Astrocyte of the spinal cord (primary cell): ENCODE measurements around the gene SIRPD.

ENCODE experiments used
- DNase-seq: peaks from one replicate; pipeline ENCODE4 v3.0.0; 2011; ENCODE audit warnings: low read depth, low spot score
- H3K4me3 ChIP-seq: 2 replicates; pipeline ENCODE4 v1.5.1; 2011; ENCODE audit warnings: low read depth, mild to moderate bottlenecking, low read length, moderate library complexity
- in situ Hi-C: cut with HindIII; loops from 2 replicates; pipeline ENCODE4 v1.10.0; 2017; ENCODE audit warnings: low sequenced_read_pairs
- TF ChIP-seq, protein P1 (sequence below): IDR thresholded peaks from 2 replicates; pipeline ENCODE4 v1.5.1; 2012; ENCODE audit warnings: low read depth, mild to moderate bottlenecking, low read length, inconsistent platforms

SIRPD gene

DNA sequence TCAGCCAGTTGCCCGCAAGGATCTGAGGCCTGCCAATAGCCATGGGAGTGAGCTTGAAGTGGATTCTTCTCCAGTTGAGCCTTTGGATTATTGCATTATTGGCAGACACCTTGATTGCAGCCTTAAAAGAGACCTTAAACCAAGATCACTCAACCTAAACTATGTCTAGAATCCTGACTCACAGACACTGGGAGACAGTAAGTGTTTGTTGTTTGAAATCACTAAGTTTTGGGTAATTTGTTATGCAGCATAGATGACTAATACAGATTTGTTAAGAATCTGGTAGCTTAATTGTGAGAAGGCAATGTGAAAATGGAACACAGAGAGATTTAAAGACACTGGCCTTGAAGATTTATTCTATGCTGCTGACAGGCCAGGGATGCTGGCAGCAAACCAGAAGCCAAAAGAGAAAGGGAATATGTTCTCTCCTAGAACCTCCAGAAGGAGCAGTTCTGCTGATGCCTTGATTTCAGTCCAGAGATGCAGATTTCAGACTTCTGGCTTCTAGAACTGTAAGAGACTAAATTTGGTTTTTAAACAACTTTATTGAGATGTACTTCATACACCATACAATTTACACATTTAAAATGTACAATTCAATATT is 17.6 kb downstream of the SIRPD start:
- TF ChIP-seq, protein P1, sequence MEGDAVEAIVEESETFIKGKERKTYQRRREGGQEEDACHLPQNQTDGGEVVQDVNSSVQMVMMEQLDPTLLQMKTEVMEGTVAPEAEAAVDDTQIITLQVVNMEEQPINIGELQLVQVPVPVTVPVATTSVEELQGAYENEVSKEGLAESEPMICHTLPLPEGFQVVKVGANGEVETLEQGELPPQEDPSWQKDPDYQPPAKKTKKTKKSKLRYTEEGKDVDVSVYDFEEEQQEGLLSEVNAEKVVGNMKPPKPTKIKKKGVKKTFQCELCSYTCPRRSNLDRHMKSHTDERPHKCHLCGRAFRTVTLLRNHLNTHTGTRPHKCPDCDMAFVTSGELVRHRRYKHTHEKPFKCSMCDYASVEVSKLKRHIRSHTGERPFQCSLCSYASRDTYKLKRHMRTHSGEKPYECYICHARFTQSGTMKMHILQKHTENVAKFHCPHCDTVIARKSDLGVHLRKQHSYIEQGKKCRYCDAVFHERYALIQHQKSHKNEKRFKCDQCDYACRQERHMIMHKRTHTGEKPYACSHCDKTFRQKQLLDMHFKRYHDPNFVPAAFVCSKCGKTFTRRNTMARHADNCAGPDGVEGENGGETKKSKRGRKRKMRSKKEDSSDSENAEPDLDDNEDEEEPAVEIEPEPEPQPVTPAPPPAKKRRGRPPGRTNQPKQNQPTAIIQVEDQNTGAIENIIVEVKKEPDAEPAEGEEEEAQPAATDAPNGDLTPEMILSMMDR: no peak
- no peak overlapping the region for H3K4me3 ChIP-seq
- no peak for DNase-seq
- in situ Hi-C loops: no loop called here

DNA sequence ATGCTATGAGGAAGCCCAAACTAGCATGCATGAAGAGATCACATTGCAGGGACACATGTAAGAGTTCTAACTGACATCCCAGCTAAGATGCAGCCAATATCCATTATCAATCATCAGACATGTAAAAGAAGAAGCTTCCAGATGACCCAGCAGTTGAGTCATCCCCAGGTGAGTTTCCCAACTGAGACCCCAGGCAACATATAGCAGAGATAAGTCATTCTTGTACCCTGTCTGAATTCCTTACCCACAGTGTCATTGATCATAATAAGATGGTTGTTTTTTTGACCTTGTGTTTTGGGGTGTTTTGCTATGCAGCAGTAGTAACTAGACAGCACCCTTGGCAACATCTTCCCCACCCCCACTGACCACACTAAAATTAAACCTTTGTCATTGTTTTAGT is 18.9 kb downstream of the SIRPD start:
- TF ChIP-seq, protein P1: no peak
- no peak for DNase-seq
- in situ Hi-C loops: no loop called here
- no peak overlapping the region for H3K4me3 ChIP-seq

DNA sequence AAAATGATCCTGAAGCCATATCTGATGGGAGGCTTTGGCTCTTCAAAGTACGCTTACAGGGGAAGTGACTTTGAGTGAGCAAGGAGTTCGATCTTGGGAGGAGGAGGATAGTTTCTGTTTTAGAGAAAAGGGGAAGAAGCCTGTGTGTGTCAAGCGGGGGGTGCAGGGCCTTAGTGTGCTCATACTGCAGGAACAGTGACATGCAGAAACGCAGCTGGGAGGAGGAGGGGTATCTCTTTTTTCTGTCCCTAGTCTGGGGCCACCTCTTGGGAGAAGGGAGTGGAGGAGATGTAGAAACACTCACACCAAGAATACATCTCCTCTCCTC is 19.8 kb downstream of the SIRPD start:
- in situ Hi-C loops: no loop called here
- TF ChIP-seq, protein P1: no peak
- no peak overlapping the region for H3K4me3 ChIP-seq
- DNase-seq: no peak

DNA sequence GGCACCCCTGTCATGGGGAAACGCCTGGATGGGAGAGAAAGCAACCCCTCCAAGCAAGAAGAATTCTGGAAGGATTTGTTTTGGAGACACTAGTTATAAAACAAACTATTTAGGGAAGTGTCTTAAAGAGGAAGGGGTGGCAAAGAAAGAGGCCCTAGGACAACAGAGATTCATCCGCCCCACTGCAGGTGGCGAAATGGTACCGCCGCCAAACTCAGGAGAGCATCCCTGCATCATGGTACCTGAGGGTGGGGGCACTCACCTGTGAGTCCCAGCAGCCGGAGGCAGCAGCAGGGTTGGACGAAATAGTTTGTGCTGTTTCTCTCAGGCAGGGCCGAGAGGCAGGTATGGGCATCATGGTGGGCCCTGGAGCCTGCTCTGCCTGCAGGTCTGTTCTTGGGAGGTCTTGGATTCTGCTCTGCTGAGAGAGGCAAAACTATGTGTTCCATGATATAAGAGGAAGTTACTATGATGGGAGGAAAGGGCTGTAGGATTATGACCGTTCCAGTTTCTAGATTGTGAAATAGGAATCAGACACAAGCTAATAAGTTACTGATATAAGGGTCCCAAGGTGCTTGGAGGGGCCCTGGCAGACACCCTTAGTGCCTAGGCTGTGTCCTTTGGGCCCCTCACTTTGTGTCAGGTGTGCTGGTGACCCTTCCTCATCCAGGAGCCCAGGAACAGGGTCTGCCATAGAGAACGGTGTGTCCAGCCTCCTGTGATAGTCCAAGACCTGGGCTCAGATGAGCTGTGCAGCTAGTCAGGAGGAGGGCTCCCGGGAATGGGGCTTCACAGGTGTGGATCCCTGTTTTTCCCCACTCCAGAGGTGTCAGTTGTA is 20.4 kb downstream of the SIRPD start:
- TF ChIP-seq, protein P1: no peak
- in situ Hi-C loops: no loop called here
- H3K4me3 ChIP-seq: no peak overlapping the region
- DNase-seq: no peak

DNA sequence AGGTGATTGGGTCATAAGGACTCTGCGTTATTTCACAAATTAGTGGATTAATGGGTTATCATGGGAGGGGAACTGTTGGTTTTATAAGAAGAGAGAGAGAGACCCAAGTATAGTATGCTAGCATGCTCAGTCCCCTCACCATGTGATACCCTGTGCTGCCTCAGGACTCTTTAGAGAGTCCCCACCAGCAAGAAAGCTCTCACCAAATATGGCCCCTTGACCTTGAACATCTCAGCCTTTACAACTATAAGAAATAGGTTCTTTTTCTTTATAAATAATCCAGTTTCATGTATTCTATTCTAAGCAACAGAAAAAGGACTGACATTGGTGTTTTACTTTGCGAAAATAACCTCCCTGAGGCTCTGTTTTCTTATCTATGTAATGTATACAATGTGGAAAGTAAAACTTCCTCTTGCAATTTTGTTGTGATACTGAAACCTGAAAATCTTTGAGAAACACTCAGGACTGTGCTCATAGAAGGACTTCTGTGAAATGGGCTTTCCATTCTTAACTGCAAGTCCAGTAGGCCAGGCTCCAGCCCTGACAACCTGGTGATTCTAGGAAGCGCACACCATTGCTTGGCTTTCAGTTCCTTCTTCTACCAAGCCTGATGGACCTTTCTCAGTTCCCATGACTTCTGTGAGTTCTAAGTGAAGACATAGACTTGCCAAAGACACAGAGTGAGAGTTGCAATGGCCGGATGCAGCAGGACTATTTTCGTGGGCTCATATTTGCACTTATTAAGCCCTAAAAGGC is 21.9 kb downstream of the SIRPD start:
- no peak for DNase-seq
- in situ Hi-C loops: no loop called here
- H3K4me3 ChIP-seq: no peak overlapping the region
- TF ChIP-seq, protein P1: no peak

DNA sequence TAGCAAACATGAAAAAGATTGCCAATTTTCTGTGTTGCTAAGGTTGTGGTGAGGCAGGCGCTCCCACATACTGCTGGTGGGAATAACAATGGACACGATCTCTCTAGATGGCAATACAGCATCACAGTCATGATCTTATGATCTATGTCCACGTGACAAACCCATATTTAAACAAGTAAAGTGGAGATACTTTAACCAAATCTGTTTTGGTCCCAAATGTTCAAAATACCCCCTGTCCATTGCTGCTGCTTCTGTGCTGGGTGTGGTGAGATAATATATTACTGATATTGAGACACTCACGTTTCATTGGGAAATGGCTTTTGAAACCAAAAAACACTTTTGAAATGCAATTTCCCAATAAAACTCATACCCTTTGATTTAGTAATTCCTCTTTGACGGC is 23.0 kb downstream of the SIRPD start:
- no peak for DNase-seq
- in situ Hi-C loops: no loop called here
- no peak overlapping the region for H3K4me3 ChIP-seq
- TF ChIP-seq, protein P1: no peak
